ENCODE results near the gene PLPPR3.

The PLPPR3 gene

DNA sequence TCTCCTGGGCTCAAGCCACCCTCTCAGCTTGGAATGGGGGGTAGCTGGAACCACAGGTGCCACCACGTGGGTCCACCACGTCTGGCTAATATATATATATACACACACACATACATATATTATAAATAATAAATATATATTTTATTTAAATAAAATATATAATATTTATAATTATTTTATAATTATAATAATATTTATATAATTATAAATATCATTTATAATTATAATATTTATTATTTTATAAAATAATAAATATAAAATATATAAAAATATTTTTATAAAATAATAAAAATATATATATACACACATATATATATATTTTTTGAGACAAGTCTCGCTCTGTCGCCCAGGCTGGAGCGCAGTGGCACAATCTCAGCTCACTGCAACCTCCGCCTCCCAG, 32.8 kb upstream of the PLPPR3 start:
- no peak for TF ChIP-seq SIN3A (IDR thresholded peaks at IDR 0.05; ENCODE audit: borderline replicate concordance, insufficient read depth, low read length)
- no peak for TF ChIP-seq POLR2AphosphoS5 (IDR thresholded peaks at IDR 0.05; ENCODE audit: low read depth, low read length)
- TF ChIP-seq FOXP2 (optimal IDR thresholded peaks at IDR 0.05; ENCODE audit: borderline replicate concordance, extremely low read depth, extremely low read length, insufficient read depth) = no peak
- TF ChIP-seq TAF1 (IDR thresholded peaks at IDR 0.05; ENCODE audit: borderline replicate concordance, insufficient read depth, low read length) = no peak
- no peak for TF ChIP-seq REST (IDR thresholded peaks at IDR 0.05; ENCODE audit: insufficient read depth in 1 of 2, low read depth in 2 of 2, low read length in 2 of 2)

DNA sequence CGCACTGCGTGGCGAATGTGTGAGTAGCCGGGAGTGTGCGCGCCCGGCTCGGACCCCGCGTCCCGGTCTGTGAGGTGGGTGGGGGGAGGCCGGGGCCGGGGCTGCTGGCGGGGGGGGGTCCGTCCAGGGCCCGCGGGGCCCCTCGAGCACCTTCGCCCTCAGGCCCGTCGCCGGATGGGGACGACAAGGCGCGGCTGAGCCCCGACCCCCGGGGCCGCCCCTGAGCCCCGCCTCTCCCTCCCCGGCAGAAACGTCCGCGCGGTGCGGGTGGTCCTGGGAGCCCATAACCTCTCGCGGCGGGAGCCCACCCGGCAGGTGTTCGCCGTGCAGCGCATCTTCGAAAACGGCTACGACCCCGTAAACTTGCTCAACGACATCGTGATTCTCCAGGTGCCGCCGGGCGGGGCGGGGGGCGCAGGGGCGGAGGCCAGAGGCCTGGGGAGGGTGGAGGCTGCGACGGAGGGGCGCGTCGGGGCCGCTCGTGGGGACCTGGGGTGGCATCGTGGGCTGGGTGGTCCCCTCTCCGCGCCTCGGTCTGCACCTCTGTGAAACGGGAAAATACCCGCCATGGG, 31.3 kb upstream of the PLPPR3 start:
- TF ChIP-seq SIN3A (IDR thresholded peaks at IDR 0.05; ENCODE audit: borderline replicate concordance, insufficient read depth, low read length) (no peak), REST (IDR thresholded peaks at IDR 0.05; ENCODE audit: insufficient read depth in 1 of 2, low read depth in 2 of 2, low read length in 2 of 2) (no peak), TAF1 (IDR thresholded peaks at IDR 0.05; ENCODE audit: borderline replicate concordance, insufficient read depth, low read length) (no peak), POLR2AphosphoS5 (IDR thresholded peaks at IDR 0.05; ENCODE audit: low read depth, low read length) (no peak), FOXP2 (optimal IDR thresholded peaks at IDR 0.05; ENCODE audit: borderline replicate concordance, extremely low read depth, extremely low read length, insufficient read depth) (no peak)

GRCh38 chr19:852136-853013, 30.6 kb upstream of the PLPPR3 start, which contains the start of gene ELANE:
Gene ELANE, plus strand, starts transcription at chr19:852303. Its CDS starts 26 bp downstream, at chr19:852329.
- TF ChIP-seq REST (IDR thresholded peaks at IDR 0.05; ENCODE audit: insufficient read depth in 1 of 2, low read depth in 2 of 2, low read length in 2 of 2) (no peak), FOXP2 (optimal IDR thresholded peaks at IDR 0.05; ENCODE audit: borderline replicate concordance, extremely low read depth, extremely low read length, insufficient read depth) (no peak), POLR2AphosphoS5 (IDR thresholded peaks at IDR 0.05; ENCODE audit: low read depth, low read length) (no peak), SIN3A (IDR thresholded peaks at IDR 0.05; ENCODE audit: borderline replicate concordance, insufficient read depth, low read length) (no peak), TAF1 (IDR thresholded peaks at IDR 0.05; ENCODE audit: borderline replicate concordance, insufficient read depth, low read length) (no peak)

DNA sequence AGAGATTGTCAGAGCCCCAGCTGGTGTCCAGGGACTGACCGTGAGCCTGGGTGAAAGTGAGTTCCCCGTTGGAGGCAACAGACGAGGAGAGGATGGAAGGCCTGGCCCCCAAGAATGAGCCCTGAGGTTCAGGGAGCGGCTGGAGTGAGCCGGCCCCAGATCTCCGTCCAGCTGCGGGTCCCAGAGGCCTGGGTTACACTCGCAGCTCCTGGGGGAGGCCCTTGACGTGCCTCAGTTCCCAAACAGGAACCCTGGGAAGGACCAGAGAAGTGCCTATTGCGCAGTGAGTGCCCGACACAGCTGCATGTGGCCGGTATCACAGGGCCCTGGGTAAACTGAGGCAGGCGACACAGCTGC, 29.2 kb upstream of the PLPPR3 start:
- TF ChIP-seq REST (IDR thresholded peaks at IDR 0.05; ENCODE audit: insufficient read depth in 1 of 2, low read depth in 2 of 2, low read length in 2 of 2) = no peak
- no peak for TF ChIP-seq POLR2AphosphoS5 (IDR thresholded peaks at IDR 0.05; ENCODE audit: low read depth, low read length)
- TF ChIP-seq SIN3A (IDR thresholded peaks at IDR 0.05; ENCODE audit: borderline replicate concordance, insufficient read depth, low read length) = no peak
- no peak for TF ChIP-seq TAF1 (IDR thresholded peaks at IDR 0.05; ENCODE audit: borderline replicate concordance, insufficient read depth, low read length)
- TF ChIP-seq FOXP2 (optimal IDR thresholded peaks at IDR 0.05; ENCODE audit: borderline replicate concordance, extremely low read depth, extremely low read length, insufficient read depth) = no peak

Measured in PFSK-1 (cell line).